Measurements from ENCODE around the gene DOCK2.

GRCh38 chr5:169635936-169636335 lies 1.1 kb upstream of the DOCK2 start:
- TF ChIP-seq, protein P1, sequence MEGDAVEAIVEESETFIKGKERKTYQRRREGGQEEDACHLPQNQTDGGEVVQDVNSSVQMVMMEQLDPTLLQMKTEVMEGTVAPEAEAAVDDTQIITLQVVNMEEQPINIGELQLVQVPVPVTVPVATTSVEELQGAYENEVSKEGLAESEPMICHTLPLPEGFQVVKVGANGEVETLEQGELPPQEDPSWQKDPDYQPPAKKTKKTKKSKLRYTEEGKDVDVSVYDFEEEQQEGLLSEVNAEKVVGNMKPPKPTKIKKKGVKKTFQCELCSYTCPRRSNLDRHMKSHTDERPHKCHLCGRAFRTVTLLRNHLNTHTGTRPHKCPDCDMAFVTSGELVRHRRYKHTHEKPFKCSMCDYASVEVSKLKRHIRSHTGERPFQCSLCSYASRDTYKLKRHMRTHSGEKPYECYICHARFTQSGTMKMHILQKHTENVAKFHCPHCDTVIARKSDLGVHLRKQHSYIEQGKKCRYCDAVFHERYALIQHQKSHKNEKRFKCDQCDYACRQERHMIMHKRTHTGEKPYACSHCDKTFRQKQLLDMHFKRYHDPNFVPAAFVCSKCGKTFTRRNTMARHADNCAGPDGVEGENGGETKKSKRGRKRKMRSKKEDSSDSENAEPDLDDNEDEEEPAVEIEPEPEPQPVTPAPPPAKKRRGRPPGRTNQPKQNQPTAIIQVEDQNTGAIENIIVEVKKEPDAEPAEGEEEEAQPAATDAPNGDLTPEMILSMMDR (IDR thresholded peaks at IDR 0.05), result no peak
- no peak for TF ChIP-seq POLR2A (IDR thresholded peaks at IDR 0.05)

Measured in lower leg skin (tissue), 3 donors.